Measurements from ENCODE around the gene PANX2.

PANX2 gene

GRCh38 chr22:50210378-50211139 is 40.0 kb downstream of the PANX2 start:
- TF ChIP-seq, protein P1, sequence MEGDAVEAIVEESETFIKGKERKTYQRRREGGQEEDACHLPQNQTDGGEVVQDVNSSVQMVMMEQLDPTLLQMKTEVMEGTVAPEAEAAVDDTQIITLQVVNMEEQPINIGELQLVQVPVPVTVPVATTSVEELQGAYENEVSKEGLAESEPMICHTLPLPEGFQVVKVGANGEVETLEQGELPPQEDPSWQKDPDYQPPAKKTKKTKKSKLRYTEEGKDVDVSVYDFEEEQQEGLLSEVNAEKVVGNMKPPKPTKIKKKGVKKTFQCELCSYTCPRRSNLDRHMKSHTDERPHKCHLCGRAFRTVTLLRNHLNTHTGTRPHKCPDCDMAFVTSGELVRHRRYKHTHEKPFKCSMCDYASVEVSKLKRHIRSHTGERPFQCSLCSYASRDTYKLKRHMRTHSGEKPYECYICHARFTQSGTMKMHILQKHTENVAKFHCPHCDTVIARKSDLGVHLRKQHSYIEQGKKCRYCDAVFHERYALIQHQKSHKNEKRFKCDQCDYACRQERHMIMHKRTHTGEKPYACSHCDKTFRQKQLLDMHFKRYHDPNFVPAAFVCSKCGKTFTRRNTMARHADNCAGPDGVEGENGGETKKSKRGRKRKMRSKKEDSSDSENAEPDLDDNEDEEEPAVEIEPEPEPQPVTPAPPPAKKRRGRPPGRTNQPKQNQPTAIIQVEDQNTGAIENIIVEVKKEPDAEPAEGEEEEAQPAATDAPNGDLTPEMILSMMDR (IDR thresholded peaks at IDR 0.05; ENCODE audit: low read length, missing control alignments): no peak
- DNase-seq (ENCODE audit: low read depth): no peak
- no peak overlapping the region for H3K4me3 ChIP-seq (replicated peaks; ENCODE audit: low read depth, low read length)

- no peak for DNase-seq (ENCODE audit: low read depth)
- no peak overlapping the region for H3K4me3 ChIP-seq (replicated peaks; ENCODE audit: low read depth, low read length)
- TF ChIP-seq, protein P1 (IDR thresholded peaks at IDR 0.05; ENCODE audit: low read length, missing control alignments): no peak
These were observed 40.6 kb downstream of the PANX2 start for GRCh38 chr22:50211147-50211546.

DNA sequence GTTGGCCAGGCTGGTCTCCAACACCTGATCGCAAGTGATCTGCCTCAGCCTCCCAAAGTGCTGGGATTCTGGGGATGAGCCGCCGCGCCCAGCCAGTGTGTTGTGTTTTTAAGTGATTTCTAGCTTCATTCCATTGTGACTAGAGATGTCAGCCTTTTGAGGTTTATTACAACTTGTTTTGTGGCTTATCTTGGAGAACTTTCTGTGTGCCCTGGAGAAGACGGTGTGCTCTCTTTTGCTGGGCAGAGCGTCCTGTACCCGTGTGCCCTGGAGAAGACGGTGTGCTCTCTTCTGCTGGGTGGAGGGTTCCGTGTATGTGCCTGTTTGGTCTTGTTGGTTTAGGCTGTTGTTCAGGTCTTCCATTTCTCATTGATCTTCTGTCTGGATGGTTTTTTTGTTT is 42.7 kb downstream of the PANX2 start:
- TF ChIP-seq, protein P1 (IDR thresholded peaks at IDR 0.05; ENCODE audit: low read length, missing control alignments): no peak
- no peak for DNase-seq (ENCODE audit: low read depth)
- no peak overlapping the region for H3K4me3 ChIP-seq (replicated peaks; ENCODE audit: low read depth, low read length)

DNA sequence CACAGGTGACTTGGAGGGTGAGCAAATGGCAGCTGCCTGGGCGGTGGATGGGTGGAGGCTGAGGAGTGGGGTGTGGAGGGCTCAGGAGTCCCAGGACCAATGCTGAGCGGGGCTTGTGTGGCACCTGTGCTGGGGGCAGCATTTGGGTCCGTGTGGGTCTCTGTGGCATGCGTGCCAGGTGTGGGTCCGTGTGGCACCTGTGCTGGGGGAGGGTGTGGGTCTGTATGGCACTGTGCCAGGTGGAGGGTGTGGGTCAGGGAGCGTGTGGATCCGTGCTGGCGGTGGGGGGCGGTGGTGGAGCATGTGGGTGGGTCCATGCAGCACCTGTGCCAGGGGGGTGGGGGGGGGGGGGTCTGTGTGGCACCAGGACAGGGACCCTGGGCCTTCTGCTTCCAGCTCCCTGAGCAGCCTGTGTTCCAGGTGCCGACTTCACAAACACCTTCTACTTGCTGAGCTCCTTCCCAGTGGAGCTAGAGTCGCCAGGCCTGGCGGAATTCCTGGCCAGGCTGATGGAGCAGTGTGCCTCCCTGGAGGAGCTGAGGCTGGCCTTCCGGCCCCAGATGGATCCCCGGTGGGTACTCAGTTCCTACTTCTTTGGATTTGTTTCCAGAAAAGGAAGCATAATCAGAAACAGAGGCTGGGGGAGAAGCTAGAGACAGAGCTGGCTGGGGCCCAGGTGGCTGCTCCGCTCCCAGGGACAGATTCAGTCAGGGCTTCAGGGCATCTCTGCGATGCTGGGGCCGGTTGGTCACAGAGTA is 44.9 kb downstream of the PANX2 start:
- DNase-seq (ENCODE audit: low read depth): no peak
- TF ChIP-seq, protein P1 (IDR thresholded peaks at IDR 0.05; ENCODE audit: low read length, missing control alignments): no peak
- H3K4me3 ChIP-seq (replicated peaks; ENCODE audit: low read depth, low read length): no peak overlapping the region

DNA sequence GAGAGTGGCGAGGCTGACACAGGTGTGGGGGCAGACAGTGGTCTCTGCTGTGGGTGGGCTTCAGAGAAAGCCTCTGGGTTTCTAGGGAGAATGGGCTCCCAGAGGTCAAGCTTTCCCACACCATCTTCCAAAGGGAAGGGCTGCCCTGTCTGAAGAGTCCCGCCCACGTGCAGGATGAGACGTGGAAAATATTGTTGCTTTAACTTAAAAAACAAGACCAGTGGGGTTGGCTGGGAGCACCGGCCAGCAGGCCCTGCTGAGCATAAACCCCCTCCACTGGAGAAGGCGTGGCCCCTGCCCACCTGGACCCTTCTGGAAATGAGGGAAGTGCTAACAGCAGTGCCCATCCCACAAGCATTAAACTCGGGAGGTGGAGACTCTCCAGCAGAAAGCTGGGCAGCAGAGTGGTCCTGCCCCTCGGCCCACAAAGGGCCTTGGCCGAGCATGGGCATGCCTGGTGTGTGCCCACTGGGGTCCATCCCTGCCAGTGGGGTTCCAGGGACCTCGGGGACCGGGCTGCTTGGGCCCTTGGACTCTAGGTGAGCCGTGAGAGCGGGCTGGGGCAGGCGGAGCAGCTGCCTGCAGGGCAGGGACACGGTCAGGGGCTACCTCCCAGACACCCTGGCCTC is 45.6 kb downstream of the PANX2 start:
- TF ChIP-seq, protein P1 (IDR thresholded peaks at IDR 0.05; ENCODE audit: low read length, missing control alignments): no peak
- no peak for DNase-seq (ENCODE audit: low read depth)
- no peak overlapping the region for H3K4me3 ChIP-seq (replicated peaks; ENCODE audit: low read depth, low read length)

DNA sequence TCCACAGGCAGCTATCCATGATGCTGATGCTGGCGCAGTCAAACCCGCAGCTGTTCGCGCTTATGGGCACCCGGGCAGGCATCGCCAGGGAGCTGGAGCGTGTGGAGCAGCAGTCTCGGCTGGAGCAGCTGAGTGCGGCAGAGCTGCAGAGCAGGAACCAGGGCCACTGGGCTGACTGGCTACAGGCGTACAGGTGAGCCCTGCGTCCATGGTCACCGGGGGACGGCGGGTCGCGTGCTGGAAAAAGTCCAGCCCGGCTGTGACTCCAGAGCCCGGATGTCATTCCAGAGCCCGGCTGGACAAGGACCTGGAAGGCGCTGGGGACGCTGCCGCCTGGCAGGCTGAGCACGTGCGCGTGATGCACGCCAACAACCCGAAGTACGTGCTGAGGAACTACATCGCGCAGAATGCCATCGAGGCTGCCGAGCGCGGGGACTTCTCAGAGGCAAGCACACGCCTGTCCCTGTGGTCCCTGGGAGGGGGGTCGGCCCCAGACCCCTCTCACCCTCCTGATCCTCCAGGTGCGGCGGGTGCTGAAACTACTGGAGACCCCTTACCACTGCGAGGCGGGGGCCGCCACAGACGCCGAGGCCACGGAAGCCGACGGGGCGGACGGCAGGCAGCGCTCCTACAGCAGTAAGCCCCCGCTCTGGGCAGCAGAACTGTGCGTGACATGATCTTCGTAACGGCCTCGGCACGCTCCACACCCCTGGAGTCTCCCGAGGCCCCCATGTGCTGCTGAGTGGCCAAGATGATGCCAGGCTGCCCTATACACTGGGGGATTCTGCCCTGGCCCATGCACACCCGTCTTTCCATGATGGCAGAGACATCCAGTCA is 46.4 kb downstream of the PANX2 start:
- no peak for DNase-seq (ENCODE audit: low read depth)
- TF ChIP-seq, protein P1 (IDR thresholded peaks at IDR 0.05; ENCODE audit: low read length, missing control alignments): no peak
- H3K4me3 ChIP-seq (replicated peaks; ENCODE audit: low read depth, low read length): no peak overlapping the region
